ENCODE results near the gene ANKS1B.
A peak's percentile ranks its signal among the peaks of the same experiment; 100 is the strongest.

ANKS1B gene

DNA sequence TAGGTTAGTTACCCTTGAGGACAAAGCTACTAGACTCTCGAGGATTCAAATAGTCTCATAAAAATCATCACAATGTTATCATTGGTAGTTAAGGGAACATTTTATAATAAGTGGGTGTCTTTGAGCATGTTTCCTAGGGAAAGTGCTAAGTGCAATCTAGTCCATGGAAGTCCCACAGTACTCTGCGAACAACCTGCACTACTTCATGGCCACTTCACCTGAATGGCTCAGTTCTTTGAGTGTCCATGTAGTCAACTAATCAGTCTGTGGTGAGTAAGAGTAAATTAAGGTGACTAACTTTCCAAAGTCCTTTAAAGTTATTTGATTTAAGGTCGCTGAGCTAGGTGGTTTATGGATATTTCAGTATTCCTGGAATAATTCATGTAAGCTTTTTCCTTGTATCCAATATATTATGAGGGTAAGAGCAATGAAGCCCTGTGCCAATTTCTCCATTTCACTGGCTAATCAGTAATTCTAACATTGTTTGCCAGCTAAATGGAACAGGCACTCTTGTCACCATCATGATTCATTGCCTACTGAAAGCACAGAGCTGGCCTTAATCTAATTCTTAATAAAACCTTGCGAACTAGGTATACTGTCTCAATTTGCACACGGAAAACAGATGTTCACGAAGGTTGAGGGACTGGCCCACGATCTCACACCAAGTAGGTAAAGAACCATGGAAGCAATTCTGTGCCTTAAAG lies 844.6 kb downstream of the ANKS1B start:
- H3K4me1 ChIP-seq (ENCODE audit: control insufficient read depth, insufficient read depth, low read length), result no peaks in the 10 kb centered on the region
- H3K9ac ChIP-seq (ENCODE audit: low read length), result no peak overlapping the region
- no peak overlapping the region for H3K4me3 ChIP-seq (ENCODE audit: low read length)
- H3K36me3 ChIP-seq (ENCODE audit: control insufficient read depth, insufficient read depth, low read length, severe bottlenecking), result no peaks in the 10 kb centered on the region
- no peak for DNase-seq (ENCODE audit: low read depth)
- H3K9me3 ChIP-seq (ENCODE audit: control insufficient read depth, low read length), result peaks cover 3% of the 10 kb centered on the region
- no peaks in the 10 kb centered on the region for H3K27me3 ChIP-seq (replicated peaks; ENCODE audit: control insufficient read depth, insufficient read depth, low read length)

DNA sequence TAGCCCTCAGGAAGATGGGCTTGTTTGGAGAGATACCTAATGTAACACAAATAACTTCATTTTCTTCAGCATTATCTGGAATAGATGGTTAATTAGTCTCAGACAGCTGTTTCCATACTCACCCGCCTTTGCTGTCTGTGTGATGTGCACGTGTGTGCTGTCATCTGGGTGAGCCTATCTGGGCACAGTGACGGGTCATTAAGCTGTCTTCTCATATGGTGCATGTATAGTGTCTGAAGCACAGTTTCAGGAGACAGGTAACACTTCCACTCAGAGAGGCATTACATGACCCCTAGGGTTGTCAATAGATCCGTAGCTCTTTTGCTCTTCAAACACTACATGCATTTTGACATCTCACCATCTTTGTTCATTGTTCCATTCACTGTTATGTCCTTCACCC lies 846.3 kb downstream of the ANKS1B start:
- Histone ChIP-seq H3K4me3 (ENCODE audit: low read length) (no peak overlapping the region), H3K4me1 (ENCODE audit: control insufficient read depth, insufficient read depth, low read length) (no peaks in the 10 kb centered on the region), H3K27me3 (replicated peaks; ENCODE audit: control insufficient read depth, insufficient read depth, low read length) (no peaks in the 10 kb centered on the region), H3K9me3 (ENCODE audit: control insufficient read depth, low read length) (peaks cover 3% of the 10 kb centered on the region), H3K36me3 (ENCODE audit: control insufficient read depth, insufficient read depth, low read length, severe bottlenecking) (no peaks in the 10 kb centered on the region), H3K9ac (ENCODE audit: low read length) (no peak overlapping the region)
- no peak for DNase-seq (ENCODE audit: low read depth)

DNA sequence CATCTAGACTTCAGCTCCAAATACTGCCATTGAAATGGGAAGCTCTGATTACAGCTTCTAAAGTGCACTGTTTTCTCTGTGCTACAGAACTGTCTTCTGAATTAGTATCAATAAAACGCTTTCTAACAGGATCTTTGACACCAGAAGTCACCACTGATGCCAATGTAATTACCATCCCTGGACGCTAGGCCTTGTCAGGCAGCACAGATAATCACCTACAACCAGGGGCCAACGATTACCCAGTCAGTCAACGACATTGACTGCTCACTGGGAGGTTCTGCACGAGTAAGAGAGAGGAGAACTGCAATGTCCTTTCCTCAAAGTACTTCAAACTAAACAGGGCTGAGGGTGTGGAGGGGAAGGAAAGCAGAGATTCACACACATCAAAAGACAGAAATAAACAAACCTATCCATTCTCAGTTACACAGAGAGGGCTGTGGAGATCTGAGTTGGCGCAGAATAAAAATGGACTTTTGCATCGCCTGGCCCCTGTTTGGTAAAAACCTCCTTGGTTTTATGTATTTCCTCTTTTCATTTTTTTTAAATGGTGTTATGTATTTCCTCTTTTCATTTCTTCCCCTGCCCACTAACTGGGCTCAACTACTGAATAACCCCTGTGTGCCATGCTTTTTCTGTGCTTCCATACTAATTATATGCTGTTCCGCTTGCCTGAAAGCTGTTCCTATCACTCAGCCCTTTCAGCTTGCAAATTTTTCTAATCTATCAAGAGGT lies 847.4 kb downstream of the ANKS1B start:
- Histone ChIP-seq H3K4me1 (ENCODE audit: control insufficient read depth, insufficient read depth, low read length) (no peaks in the 10 kb centered on the region), H3K4me3 (ENCODE audit: low read length) (no peak overlapping the region), H3K9me3 (ENCODE audit: control insufficient read depth, low read length) (peaks cover 3% of the 10 kb centered on the region), H3K9ac (ENCODE audit: low read length) (no peak overlapping the region), H3K36me3 (ENCODE audit: control insufficient read depth, insufficient read depth, low read length, severe bottlenecking) (no peaks in the 10 kb centered on the region), H3K27me3 (replicated peaks; ENCODE audit: control insufficient read depth, insufficient read depth, low read length) (no peaks in the 10 kb centered on the region)
- no peak for DNase-seq (ENCODE audit: low read depth)

DNA sequence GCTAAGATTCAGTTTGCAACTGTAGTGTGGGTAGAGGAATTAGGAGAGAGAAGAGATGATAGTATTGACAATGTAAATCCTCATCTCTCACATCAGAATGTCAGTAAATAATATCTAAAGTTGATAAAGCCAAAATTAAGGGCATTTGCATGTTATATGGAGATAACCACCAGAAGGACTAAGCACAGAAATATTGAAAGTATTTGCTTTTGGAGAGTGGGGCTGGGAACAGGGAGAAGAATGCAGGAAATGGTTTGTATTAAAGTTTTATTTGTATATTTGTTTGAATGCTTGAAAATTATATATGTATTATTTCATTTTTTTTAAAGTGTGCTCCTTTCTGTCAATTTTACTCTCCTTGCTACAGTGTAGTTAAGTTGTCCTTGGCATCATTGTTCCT lies 848.2 kb downstream of the ANKS1B start:
- no peaks in the 10 kb centered on the region for H3K36me3 ChIP-seq (ENCODE audit: control insufficient read depth, insufficient read depth, low read length, severe bottlenecking)
- H3K9me3 ChIP-seq (ENCODE audit: control insufficient read depth, low read length), result peaks cover 3% of the 10 kb centered on the region
- H3K27me3 ChIP-seq (replicated peaks; ENCODE audit: control insufficient read depth, insufficient read depth, low read length), result no peaks in the 10 kb centered on the region
- peaks cover 2% of the 10 kb centered on the region for H3K4me1 ChIP-seq (ENCODE audit: control insufficient read depth, insufficient read depth, low read length)
- H3K9ac ChIP-seq (ENCODE audit: low read length), result no peak overlapping the region
- H3K4me3 ChIP-seq (ENCODE audit: low read length), result no peak overlapping the region
- DNase-seq (ENCODE audit: low read depth), result peak; percentile 38

DNA sequence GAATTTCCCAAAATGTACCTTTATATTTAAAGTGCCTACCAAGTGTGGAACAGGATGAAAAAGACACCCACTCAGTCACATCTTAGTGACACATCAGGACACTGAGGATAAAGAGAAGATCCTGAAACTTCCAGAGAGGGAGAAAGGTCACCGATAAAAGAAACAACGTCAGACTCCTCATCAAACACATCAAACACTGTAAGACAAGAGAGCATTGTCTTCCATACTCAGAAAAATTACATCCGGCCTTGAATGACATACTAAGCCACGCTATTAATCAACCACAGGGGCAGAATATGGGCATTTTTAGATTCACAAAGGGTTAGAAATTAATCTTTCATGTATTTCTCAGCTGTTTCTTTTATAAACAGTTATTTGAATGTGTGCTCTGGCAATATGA lies 849.4 kb downstream of the ANKS1B start:
- Histone ChIP-seq H3K9me3 (ENCODE audit: control insufficient read depth, low read length) (peaks cover 3% of the 10 kb centered on the region), H3K4me3 (ENCODE audit: low read length) (no peak overlapping the region), H3K36me3 (ENCODE audit: control insufficient read depth, insufficient read depth, low read length, severe bottlenecking) (no peaks in the 10 kb centered on the region), H3K4me1 (ENCODE audit: control insufficient read depth, insufficient read depth, low read length) (peaks cover 8% of the 10 kb centered on the region), H3K9ac (ENCODE audit: low read length) (no peak overlapping the region), H3K27me3 (replicated peaks; ENCODE audit: control insufficient read depth, insufficient read depth, low read length) (no peaks in the 10 kb centered on the region)
- DNase-seq (ENCODE audit: low read depth), result no peak

DNA sequence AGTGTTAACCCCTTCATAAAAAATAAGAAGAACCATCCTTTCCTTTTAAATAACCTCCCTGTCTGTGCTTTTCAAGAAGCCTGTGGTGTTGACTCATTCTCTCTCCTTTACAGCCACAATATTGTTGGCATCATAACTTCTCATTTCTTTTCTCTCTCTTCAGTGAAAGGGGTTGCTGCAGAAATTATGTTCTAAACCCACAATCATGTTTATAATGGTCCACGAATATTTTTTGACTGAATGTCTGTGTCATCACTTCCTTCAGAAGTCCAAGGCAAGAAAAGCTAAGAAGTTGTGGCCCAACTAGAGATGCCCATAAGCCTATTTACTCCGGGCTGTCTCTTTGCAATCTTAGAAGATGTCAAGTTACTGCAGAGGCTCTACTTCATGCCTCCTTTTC lies 851.3 kb downstream of the ANKS1B start:
- no peak for DNase-seq (ENCODE audit: low read depth)
- Histone ChIP-seq H3K9me3 (ENCODE audit: control insufficient read depth, low read length) (peaks cover 3% of the 10 kb centered on the region), H3K36me3 (ENCODE audit: control insufficient read depth, insufficient read depth, low read length, severe bottlenecking) (no peaks in the 10 kb centered on the region), H3K27me3 (replicated peaks; ENCODE audit: control insufficient read depth, insufficient read depth, low read length) (no peaks in the 10 kb centered on the region), H3K4me3 (ENCODE audit: low read length) (no peak overlapping the region), H3K9ac (ENCODE audit: low read length) (no peak overlapping the region), H3K4me1 (ENCODE audit: control insufficient read depth, insufficient read depth, low read length) (peaks cover 8% of the 10 kb centered on the region)

DNA sequence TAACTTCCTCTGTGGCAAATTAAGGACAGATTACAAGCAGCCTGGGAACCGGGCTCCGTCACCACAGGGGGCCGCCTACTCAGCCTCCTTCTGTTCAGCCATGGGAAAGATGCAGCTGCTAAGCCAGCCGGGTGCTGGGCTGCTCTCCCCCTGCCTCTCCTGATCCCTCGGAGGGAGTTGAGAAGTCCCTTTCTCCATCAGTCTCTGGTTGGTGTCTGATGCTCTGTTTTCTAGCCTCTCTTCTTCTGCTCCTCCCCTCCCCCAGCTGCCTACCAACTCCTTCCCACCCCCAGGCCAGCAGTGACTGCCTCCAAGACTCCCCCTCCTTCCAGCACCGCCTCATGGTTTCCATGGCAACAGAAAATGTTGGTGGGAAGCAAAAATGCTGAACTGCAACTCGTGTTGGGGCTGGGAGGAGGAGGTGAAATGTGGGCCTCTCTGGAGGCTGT lies 853.0 kb downstream of the ANKS1B start:
- Histone ChIP-seq H3K9ac (ENCODE audit: low read length) (no peak overlapping the region), H3K9me3 (ENCODE audit: control insufficient read depth, low read length) (no peaks in the 10 kb centered on the region), H3K36me3 (ENCODE audit: control insufficient read depth, insufficient read depth, low read length, severe bottlenecking) (no peaks in the 10 kb centered on the region), H3K4me1 (ENCODE audit: control insufficient read depth, insufficient read depth, low read length) (peaks cover 8% of the 10 kb centered on the region), H3K4me3 (ENCODE audit: low read length) (peak overlapping the region; percentile 77), H3K27me3 (replicated peaks; ENCODE audit: control insufficient read depth, insufficient read depth, low read length) (no peaks in the 10 kb centered on the region)
- peak; percentile 48 for DNase-seq (ENCODE audit: low read depth)

DNA sequence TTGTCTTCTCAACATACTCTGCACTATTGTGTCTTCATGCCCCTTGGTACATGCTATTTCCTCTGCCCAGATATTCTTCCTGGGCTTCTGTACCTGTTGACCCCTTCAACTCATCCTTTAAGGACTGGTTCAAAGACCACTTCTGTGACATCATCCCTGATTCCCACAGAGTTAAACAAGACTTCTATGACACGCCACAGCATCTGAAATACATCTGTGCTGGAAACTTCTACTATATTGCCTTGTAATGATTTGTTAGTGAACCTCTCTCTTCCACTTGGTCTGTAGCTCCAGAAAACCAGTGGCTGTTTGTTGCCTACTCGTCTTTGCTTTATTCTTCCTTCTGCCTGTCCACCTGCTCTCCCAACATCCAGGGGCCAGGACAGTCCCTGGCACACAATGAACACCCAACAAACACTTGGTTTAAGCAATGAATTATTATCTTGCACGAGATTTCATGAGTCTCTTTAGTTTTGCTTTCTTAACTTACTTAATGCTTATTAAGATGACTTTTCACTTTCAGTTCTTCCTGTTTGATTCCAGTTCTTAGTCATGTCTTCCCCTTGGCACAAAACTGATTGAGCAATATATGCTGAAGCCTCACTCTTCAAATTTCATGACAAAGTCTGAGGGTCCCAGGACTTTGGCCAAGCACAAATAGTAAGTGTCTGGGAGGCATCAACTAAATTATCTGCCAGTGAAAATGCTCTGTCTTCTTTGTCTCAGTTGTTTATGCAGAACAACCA lies 853.8 kb downstream of the ANKS1B start:
- peak; percentile 75 for DNase-seq (ENCODE audit: low read depth)
- Histone ChIP-seq H3K4me1 (ENCODE audit: control insufficient read depth, insufficient read depth, low read length) (peaks cover 8% of the 10 kb centered on the region), H3K27me3 (replicated peaks; ENCODE audit: control insufficient read depth, insufficient read depth, low read length) (no peaks in the 10 kb centered on the region), H3K9ac (ENCODE audit: low read length) (peak overlapping the region; percentile 29), H3K9me3 (ENCODE audit: control insufficient read depth, low read length) (no peaks in the 10 kb centered on the region), H3K36me3 (ENCODE audit: control insufficient read depth, insufficient read depth, low read length, severe bottlenecking) (no peaks in the 10 kb centered on the region), H3K4me3 (ENCODE audit: low read length) (peak overlapping the region; percentile 77)

DNA sequence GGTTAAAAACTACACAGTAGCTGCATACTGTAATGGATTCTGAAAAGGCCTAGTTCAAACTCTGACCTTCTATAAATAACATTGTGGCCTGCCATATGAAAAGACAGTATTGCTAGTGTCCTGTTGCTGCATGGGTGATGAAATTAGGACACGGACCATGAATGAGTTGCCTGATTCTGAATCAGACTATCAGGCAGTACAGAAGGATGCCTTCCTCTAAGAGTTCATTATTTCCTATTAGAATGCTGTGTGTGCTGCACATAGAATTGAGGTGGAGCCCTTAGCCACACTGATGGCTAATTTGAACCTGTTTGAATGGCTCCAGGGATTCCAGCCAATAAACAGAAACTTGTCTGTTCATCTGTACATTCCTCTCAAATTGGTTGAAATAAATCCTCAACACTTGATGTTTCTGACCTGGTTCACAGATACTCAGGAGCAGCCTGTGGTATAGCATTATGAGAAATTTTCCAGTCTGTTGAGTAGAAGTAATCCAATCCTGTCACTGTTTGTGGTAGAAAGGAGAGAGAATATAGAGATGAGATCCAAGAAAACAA lies 856.4 kb downstream of the ANKS1B start:
- H3K4me3 ChIP-seq (ENCODE audit: low read length), result no peak overlapping the region
- H3K4me1 ChIP-seq (ENCODE audit: control insufficient read depth, insufficient read depth, low read length), result peaks cover 8% of the 10 kb centered on the region
- no peak for DNase-seq (ENCODE audit: low read depth)
- no peaks in the 10 kb centered on the region for H3K9me3 ChIP-seq (ENCODE audit: control insufficient read depth, low read length)
- no peaks in the 10 kb centered on the region for H3K27me3 ChIP-seq (replicated peaks; ENCODE audit: control insufficient read depth, insufficient read depth, low read length)
- no peak overlapping the region for H3K9ac ChIP-seq (ENCODE audit: low read length)
- H3K36me3 ChIP-seq (ENCODE audit: control insufficient read depth, insufficient read depth, low read length, severe bottlenecking), result no peaks in the 10 kb centered on the region

DNA sequence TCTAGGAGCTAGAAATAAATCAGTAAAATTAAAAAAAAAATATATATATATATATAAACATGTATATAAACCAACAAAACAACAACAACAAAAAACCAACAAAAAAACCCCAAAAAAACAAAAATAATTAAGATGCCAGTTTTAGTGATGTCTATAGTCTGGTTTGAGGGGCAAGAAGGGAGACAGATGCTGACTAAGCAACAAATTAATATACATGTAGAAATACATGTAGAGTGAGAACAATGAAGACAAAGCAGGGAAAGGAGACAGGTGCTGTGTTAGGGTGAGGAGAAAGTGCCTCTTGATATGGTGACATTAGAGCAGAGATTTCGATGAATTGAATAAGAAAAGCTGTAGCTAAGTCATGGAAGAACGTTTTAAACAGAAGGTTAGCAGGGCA lies 861.8 kb downstream of the ANKS1B start:
- no peaks in the 10 kb centered on the region for H3K36me3 ChIP-seq (ENCODE audit: control insufficient read depth, insufficient read depth, low read length, severe bottlenecking)
- no peak overlapping the region for H3K9ac ChIP-seq (ENCODE audit: low read length)
- no peaks in the 10 kb centered on the region for H3K4me1 ChIP-seq (ENCODE audit: control insufficient read depth, insufficient read depth, low read length)
- H3K27me3 ChIP-seq (replicated peaks; ENCODE audit: control insufficient read depth, insufficient read depth, low read length), result no peaks in the 10 kb centered on the region
- H3K4me3 ChIP-seq (ENCODE audit: low read length), result no peak overlapping the region
- no peak for DNase-seq (ENCODE audit: low read depth)
- no peaks in the 10 kb centered on the region for H3K9me3 ChIP-seq (ENCODE audit: control insufficient read depth, low read length)

DNA sequence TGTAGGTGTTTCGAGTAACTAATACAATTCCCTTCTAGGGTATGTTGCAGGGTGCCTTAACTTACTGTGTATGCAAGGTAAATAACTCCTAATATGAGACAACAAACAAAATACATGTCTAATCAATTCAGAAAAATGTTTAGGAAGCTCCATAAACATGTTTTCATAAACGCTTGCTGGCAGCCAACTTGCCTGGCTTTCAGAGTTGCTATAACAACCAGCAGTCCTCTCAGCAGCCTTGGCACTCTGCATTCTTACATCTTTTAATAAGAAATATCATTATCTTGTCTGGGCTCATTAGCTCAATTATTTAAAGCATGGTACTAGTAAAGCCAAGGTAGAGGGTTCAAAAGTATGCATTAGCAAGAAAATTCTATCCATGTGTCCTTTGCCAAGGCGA lies 862.2 kb downstream of the ANKS1B start:
- H3K4me1 ChIP-seq (ENCODE audit: control insufficient read depth, insufficient read depth, low read length), result no peaks in the 10 kb centered on the region
- H3K4me3 ChIP-seq (ENCODE audit: low read length), result no peak overlapping the region
- no peaks in the 10 kb centered on the region for H3K27me3 ChIP-seq (replicated peaks; ENCODE audit: control insufficient read depth, insufficient read depth, low read length)
- DNase-seq (ENCODE audit: low read depth), result no peak
- no peaks in the 10 kb centered on the region for H3K9me3 ChIP-seq (ENCODE audit: control insufficient read depth, low read length)
- no peak overlapping the region for H3K9ac ChIP-seq (ENCODE audit: low read length)
- no peaks in the 10 kb centered on the region for H3K36me3 ChIP-seq (ENCODE audit: control insufficient read depth, insufficient read depth, low read length, severe bottlenecking)
